ENCODE measurements around the gene WDR88. TPM values are rescaled to one million over a fixed set of nuclear protein-coding genes. Genes with fewer than 3 reads are reported as not detected.

WDR88 gene
- total RNA-seq, 4 donors from 2014 or later: not detected

DNA sequence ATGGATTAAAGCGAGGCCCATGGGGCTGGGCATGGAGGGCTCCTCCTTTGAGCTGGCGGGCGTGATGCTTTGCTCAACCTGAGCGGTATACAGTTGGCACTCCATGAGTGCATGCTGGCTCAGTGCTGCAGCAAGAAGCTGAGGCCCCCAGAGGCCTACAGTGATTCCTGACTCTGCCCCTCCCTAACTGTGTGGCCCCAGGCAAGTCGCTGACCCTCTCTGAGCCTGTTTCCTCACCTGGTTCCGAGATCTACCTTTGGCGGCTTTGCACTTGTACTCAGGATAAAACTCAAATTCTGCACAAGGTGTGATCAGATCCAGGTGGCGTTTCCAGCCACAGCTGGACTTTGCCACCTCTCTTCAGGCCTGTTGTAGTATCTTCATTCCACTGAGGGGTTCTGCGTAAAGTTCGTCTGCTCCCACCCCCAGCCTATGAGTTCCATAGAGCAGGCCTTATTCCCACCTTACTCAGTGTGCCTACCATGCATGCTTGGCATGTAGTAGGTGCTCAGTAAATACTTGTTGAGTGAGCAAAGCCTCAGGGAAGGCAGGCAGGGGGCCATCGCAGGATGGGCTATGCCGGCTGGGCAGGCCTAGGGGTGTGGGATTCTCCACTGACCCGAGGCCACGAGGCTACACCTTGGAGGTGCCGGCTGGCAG is 70.1 kb downstream of the WDR88 start:
- TF ChIP-seq POLR2A (IDR thresholded peaks at IDR 0.05) (no peak), POLR2AphosphoS5 (IDR thresholded peaks at IDR 0.05) (no peak), EP300 (IDR thresholded peaks at IDR 0.05; ENCODE audit: low read depth) (no peak)
- TF ChIP-seq, protein P1, sequence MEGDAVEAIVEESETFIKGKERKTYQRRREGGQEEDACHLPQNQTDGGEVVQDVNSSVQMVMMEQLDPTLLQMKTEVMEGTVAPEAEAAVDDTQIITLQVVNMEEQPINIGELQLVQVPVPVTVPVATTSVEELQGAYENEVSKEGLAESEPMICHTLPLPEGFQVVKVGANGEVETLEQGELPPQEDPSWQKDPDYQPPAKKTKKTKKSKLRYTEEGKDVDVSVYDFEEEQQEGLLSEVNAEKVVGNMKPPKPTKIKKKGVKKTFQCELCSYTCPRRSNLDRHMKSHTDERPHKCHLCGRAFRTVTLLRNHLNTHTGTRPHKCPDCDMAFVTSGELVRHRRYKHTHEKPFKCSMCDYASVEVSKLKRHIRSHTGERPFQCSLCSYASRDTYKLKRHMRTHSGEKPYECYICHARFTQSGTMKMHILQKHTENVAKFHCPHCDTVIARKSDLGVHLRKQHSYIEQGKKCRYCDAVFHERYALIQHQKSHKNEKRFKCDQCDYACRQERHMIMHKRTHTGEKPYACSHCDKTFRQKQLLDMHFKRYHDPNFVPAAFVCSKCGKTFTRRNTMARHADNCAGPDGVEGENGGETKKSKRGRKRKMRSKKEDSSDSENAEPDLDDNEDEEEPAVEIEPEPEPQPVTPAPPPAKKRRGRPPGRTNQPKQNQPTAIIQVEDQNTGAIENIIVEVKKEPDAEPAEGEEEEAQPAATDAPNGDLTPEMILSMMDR (IDR thresholded peaks at IDR 0.05): no peak
- Histone ChIP-seq H3K4me3 (no peak overlapping the region), H3K27me3 (no peaks in the 10 kb centered on the region), H3K9me3 (no peaks in the 10 kb centered on the region), H3K36me3 (no peaks in the 10 kb centered on the region), H3K27ac (no peak overlapping the region), H3K4me1 (no peaks in the 10 kb centered on the region)
- in situ Hi-C loops (cut with MboI; ENCODE audit: low pct_ligation_motif_present in 1 of 4, low pct_unique_long_range_greater_than_20kb in 1 of 4, low sequenced_read_pairs in 3 of 4): no loop called here
- DNase-seq: no peak
- 93 to 100% methylated on average over 1 to 15 of the region's 15 CpGs for WGBS, 2 donors (ENCODE audit: low coverage in 1 of 2)
- intact Hi-C loops (cut with DNase I; ENCODE audit: low total_unique reads): no loop called here

DNA sequence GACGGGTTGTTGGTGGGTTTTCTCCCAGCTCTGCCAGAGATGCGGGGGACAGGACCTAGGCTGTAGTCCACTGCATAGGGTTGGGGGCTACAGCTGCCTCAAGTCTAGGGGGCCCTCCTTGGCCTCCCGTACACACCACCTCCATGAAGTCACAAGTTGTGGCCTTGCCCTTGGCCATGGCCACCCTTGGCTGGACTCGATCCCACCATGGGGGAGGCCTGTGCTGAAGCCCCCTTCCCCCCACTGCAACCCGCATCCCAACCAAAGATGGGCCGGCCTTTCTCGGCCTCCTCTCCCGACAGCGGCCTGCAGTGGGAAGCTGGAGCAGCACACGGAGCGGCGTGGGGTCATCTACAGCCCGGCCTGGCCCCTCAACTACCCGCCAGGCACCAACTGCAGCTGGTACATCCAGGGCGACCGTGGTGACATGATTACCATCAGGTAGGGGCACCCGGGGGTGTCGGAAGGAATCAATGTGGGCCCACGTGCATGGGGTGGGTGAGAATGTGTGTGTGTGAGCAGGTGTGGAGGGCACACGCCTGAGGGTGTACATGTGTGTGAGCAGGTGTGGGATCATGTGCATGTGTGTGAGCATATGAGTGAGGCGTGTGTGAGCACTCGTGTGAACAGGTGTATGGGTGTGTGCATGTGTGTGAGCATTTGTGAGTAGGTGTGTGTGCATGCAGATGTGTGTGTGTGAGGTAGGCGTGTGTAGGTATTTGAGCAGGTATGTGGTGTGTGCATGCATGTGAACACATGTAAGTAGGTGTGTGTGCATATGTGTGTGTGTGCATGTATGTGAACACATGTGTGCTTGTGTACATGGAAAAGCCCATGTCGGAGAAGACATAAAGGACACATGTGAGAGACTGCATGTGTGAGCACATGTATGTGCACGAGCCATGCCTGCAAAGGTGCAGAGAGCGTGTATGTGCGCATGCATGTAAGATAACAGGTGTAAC is 70.9 kb downstream of the WDR88 start:
- no peaks in the 10 kb centered on the region for H3K36me3 ChIP-seq
- H3K4me3 ChIP-seq: no peak overlapping the region
- intact Hi-C loops (cut with DNase I; ENCODE audit: low total_unique reads): no loop called here
- WGBS, 2 donors (ENCODE audit: low coverage in 1 of 2): 90 to 91% methylated on average over 5 to 25 of the region's 27 CpGs
- no peaks in the 10 kb centered on the region for H3K27me3 ChIP-seq
- no peaks in the 10 kb centered on the region for H3K4me1 ChIP-seq
- no peaks in the 10 kb centered on the region for H3K9me3 ChIP-seq
- H3K27ac ChIP-seq: no peak overlapping the region
- in situ Hi-C loops (cut with MboI; ENCODE audit: low pct_ligation_motif_present in 1 of 4, low pct_unique_long_range_greater_than_20kb in 1 of 4, low sequenced_read_pairs in 3 of 4): no loop called here
- TF ChIP-seq POLR2A (IDR thresholded peaks at IDR 0.05): no peak
- DNase-seq: no peak

DNA sequence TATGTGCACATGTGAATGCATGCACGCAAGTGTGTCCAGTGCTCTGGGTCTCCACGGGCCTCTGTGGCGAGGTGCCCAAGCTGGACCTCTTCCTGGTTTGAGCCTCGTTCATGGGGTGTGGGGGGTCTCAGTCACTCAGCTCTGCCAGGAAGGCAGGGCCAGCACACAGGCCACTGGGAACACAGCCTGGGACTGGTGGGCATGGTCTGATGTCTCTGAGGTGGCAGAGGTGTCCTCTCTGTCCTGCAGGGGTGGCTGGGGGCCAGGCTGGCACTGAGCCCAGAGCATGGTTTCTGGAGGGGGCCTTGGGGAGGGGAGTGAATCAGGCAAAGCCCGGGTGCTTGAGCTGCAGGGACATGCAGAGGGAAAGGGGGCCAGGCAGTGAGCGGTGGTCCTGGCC is 71.6 kb downstream of the WDR88 start:
- no peaks in the 10 kb centered on the region for H3K36me3 ChIP-seq
- no peaks in the 10 kb centered on the region for H3K27me3 ChIP-seq
- WGBS, 2 donors (ENCODE audit: low coverage in 1 of 2): 82% methylated on average over 6 of the region's 6 CpGs; no CpG with 5 or more reads in 1 of the 2 donors
- TF ChIP-seq POLR2AphosphoS5 (IDR thresholded peaks at IDR 0.05): no peak
- TF ChIP-seq, protein P1 (IDR thresholded peaks at IDR 0.05): no peak
- TF ChIP-seq POLR2A (IDR thresholded peaks at IDR 0.05): no peak
- TF ChIP-seq EP300 (IDR thresholded peaks at IDR 0.05; ENCODE audit: low read depth): no peak
- DNase-seq: no peak
- intact Hi-C loops (cut with DNase I; ENCODE audit: low total_unique reads) (no loop called here), in situ Hi-C loops (cut with MboI; ENCODE audit: low pct_ligation_motif_present in 1 of 4, low pct_unique_long_range_greater_than_20kb in 1 of 4, low sequenced_read_pairs in 3 of 4) (no loop called here)
- no peak overlapping the region for H3K4me3 ChIP-seq
- no peaks in the 10 kb centered on the region for H3K4me1 ChIP-seq
- H3K27ac ChIP-seq: no peak overlapping the region
- H3K9me3 ChIP-seq: no peaks in the 10 kb centered on the region

DNA sequence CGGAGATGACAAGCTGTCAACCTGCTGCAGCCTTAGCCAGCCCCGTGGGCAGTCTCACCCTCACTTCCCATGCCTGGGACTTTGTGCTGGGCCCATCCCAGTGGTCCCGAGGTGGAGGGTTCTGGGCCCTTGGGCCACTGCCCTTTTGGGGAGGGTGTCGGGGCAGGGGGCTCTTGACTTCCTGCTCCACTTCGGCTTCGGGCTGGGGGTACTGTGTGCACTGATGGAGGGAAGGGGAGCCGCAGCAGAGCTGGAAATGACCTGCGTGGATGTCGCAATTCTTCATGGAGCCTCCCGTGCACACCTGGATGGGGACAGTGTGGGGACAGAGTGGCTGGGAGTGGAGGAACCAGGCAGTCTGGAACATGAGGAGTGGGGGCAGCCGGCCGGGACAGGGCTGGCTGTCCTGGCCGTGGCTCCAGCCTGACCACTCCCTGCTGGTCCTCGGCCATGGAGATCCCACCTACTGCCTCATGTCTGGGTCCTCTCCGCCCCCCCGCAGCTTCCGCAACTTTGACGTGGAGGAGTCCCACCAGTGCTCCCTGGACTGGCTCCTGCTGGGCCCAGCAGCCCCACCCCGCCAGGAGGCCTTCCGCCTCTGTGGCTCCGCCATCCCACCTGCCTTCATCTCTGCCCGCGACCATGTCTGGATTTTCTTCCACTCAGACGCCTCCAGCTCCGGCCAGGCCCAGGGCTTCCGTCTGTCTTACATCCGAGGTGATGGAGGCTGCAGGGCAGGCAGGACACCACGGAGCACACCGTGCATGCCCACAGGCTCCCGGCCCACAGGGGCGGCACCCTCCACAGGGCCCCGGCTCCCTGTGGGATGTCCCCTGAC is 72.4 kb downstream of the WDR88 start:
- no peaks in the 10 kb centered on the region for H3K9me3 ChIP-seq
- in situ Hi-C loops (cut with MboI; ENCODE audit: low pct_ligation_motif_present in 1 of 4, low pct_unique_long_range_greater_than_20kb in 1 of 4, low sequenced_read_pairs in 3 of 4) (no loop called here), intact Hi-C loops (cut with DNase I; ENCODE audit: low total_unique reads) (no loop called here)
- DNase-seq: no peak
- H3K27ac ChIP-seq: no peak overlapping the region
- H3K36me3 ChIP-seq: no peaks in the 10 kb centered on the region
- 91% methylated on average over 30 of the region's 32 CpGs; no CpG with 5 or more reads in 1 of the 2 donors for WGBS, 2 donors (ENCODE audit: low coverage in 1 of 2)
- H3K27me3 ChIP-seq: no peaks in the 10 kb centered on the region
- TF ChIP-seq, protein P1 (IDR thresholded peaks at IDR 0.05): no peak
- TF ChIP-seq POLR2A (IDR thresholded peaks at IDR 0.05) (no peak), POLR2AphosphoS5 (IDR thresholded peaks at IDR 0.05) (no peak), EP300 (IDR thresholded peaks at IDR 0.05; ENCODE audit: low read depth) (no peak)
- no peak overlapping the region for H3K4me3 ChIP-seq
- no peaks in the 10 kb centered on the region for H3K4me1 ChIP-seq

Measured in transverse colon (tissue), 4 donors.